Fibroblast of skin of left quadriceps (primary cell): ENCODE data around the gene RNF144A.

Experiments
- DNase-seq, 2 experiments: peaks; one replicate each; pipeline ENCODE4 v3.0.0-alpha.2; 2013; ENCODE audit warnings: low read depth in 2 of 2

RNF144A gene

GRCh38 chr2:7083580-7084509 is 166.6 kb downstream of the RNF144A start:
- no peak for DNase-seq

DNA sequence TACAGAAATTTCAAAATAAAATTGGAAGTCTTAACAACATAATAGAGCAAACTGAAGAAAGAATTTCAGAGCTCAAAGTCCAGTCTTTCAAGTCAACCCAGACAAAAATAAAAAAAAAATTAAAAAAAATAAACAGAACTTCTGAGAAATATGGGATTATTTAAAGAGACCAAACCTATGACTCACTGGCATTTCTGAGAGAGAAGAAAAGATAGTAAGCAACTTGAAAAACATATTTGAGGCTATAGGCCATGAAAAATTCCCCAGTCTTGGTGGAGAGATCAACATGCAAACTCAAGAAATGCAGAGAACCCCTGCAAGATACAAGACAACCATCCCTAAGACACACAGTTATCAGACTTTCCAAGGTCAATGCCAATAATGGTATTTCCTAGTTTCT is 167.4 kb downstream of the RNF144A start:
- no peak for DNase-seq

DNA sequence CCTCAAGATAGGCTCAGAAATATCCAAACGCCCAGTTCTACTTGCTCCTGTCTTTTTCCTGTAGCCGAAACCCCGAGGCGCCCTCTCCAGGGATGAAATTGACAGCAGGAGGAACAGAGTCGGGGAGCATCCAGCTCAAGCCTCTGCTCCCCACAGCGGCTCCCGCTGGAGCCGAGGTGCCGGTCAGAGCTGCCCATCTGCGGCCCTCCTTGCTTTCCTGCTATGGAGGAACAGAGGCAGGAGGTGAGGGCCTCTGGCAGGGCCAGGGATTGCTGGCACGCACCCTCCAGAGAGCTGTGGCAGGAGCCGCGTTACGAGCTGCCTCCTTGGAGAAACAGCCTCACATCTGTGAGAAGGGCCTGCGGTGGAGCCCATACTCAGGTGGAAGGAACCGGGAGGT is 172.1 kb downstream of the RNF144A start:
- no peak for DNase-seq

DNA sequence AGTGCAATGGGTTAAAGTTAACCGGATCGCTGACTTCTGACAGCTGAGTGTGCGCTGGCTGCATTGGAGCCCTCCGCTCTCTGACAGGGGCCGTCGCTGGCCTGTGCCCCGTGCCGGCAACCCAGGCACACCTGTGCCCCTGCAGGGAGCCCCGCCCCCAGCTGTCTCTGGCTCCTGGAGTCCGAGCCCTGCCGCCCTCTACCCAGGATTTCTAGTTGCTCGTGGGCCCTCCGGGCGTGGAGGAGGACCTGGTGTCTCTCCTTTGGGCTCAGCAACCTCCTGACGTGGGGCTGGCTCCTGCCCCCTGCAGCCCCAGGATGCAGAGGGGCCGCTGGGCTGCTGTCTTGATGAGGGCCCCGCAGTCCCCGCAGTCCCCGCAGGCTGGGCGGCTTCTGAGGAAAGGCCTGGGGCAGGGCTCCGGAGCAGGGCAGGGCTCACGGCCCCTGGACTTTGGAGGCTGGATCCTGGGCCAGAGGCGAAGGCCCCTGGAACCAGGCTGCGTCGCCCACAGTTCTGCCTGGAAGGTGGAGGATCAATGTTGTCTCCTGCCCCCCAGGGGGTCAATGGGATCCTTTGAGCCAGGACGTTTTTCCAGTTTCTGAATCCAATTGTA is 172.8 kb downstream of the RNF144A start:
- DNase-seq, result no peak

- DNase-seq, result no peak
Observed at GRCh38 chr2:7093376-7093775, 176.2 kb downstream of the RNF144A start.
